HepG2 (cell line): ENCODE data around the gene SNRPD3. TPM values are rescaled to one million over a fixed set of nuclear protein-coding genes. Genes with fewer than 3 reads are reported as not detected.

ENCODE experiments used
- AFF4 ChIP-seq: sonication (generic); formaldehyde crosslinking; IDR thresholded peaks from 2 replicates; pipeline ENCODE4 v1.4.0; 2020; ENCODE audit warnings: missing genetic modification reagents
- ELF4 ChIP-seq: sonication (generic); formaldehyde crosslinking; IDR thresholded peaks from 2 replicates; pipeline ENCODE4 v1.5.0; 2020; ENCODE audit warnings: missing genetic modification reagents, mild to moderate bottlenecking, moderate library complexity, borderline replicate concordance
- ESRRA ChIP-seq: sonication (generic); formaldehyde crosslinking; IDR thresholded peaks from 2 replicates; pipeline ENCODE4 v1.5.1; 2020; ENCODE audit warnings: mild to moderate bottlenecking, low read depth, missing genetic modification reagents
- HNF4A ChIP-seq: sonication (generic); formaldehyde crosslinking; IDR thresholded peaks from 2 replicates; pipeline ENCODE4 v1.4.0; 2020; ENCODE audit warnings: missing genetic modification reagents
- KLF15 ChIP-seq: sonication (generic); formaldehyde crosslinking; IDR thresholded peaks from 2 replicates; pipeline ENCODE4 v1.8.1; 2023; ENCODE audit warnings: borderline replicate concordance, mild to moderate bottlenecking, inconsistent platforms, missing genetic modification reagents, mixed read lengths
- MLX ChIP-seq: IDR thresholded peaks from 2 replicates; pipeline ENCODE4 v1.6.1; 2016
- PRDM10 ChIP-seq: sonication (generic); formaldehyde crosslinking; IDR thresholded peaks from 2 replicates; pipeline ENCODE4 v1.4.0; 2020; ENCODE audit warnings: low read depth, missing genetic modification reagents
- TFE3 ChIP-seq: IDR thresholded peaks from 2 replicates; pipeline ENCODE4 v1.6.1; 2016
- TRIM22 ChIP-seq: fragments of 450-650 bp; IDR thresholded peaks from 2 replicates; pipeline ENCODE4 v1.6.1; 2017
- XRCC5 ChIP-seq: fragments of 200-400 bp; formaldehyde crosslinking; optimal IDR thresholded peaks from 2 replicates; pipeline ENCODE3; 2017; ENCODE audit warnings: mild to moderate bottlenecking, low read length
- ZNF17 ChIP-seq: sonication (generic); formaldehyde crosslinking; IDR thresholded peaks from 2 replicates; pipeline ENCODE4 v1.5.0; 2020; ENCODE audit warnings: mild to moderate bottlenecking, missing genetic modification reagents
- ZNF235 ChIP-seq: sonication (generic); formaldehyde crosslinking; IDR thresholded peaks from 2 replicates; pipeline ENCODE4 v1.8.1; 2023; ENCODE audit warnings: mild to moderate bottlenecking, missing genetic modification reagents, borderline replicate concordance
- ZNF770 ChIP-seq: sonication (generic); formaldehyde crosslinking; IDR thresholded peaks from 2 replicates; pipeline ENCODE4 v1.5.0; 2020; ENCODE audit warnings: mild to moderate bottlenecking, missing genetic modification reagents
- ZNF790 ChIP-seq: sonication (generic); formaldehyde crosslinking; IDR thresholded peaks from 2 replicates; pipeline ENCODE4 v1.8.0; 2022; ENCODE audit warnings: missing genetic modification reagents, mild to moderate bottlenecking, borderline replicate concordance
- ZSCAN21 ChIP-seq: sonication (generic); formaldehyde crosslinking; IDR thresholded peaks from 2 replicates; pipeline ENCODE4 v1.8.0; 2022; ENCODE audit warnings: mild to moderate bottlenecking, missing genetic modification reagents, moderate library complexity, borderline replicate concordance
- polyA plus RNA-seq, 8 experiments: library from polyadenylated mRNA; depleted of rRNA in 3 of 8; stranded (reverse) in 7 of 8; unstranded in 1 of 8; fragments of >200 nt; fragmentation: Illumina TruSeq in 4 of 8; extraction: Trizol in 4 of 8; gene quantifications; 2 replicates each; pipeline versions ENCODE4 v1.2.1 to v1.2.3, GENCODE V29; 2011 to 2016; ENCODE audit warnings: low read depth in 4 of 8, missing spikeins in 1 of 8, mixed read lengths in 1 of 8; ENCODE audit not compliant: insufficient read depth in 1 of 8
- total RNA-seq, 5 experiments: library from RNA; depleted of rRNA; stranded (reverse); fragments of >200 nt; fragmentation: Illumina TruSeq; extraction: Trizol; gene quantifications; 2 replicates each; pipeline ENCODE4 v1.2.3, GENCODE V29; 2016; ENCODE audit warnings: low read depth in 1 of 5

Gene SNRPD3
- total and polyA plus RNA-seq, 2 of the 13 experiments (the other 11 are each of a cell fraction or from before 2014, with no cell fraction given) = 110 to 209 TPM

GRCh38 chr22:24592851-24593558 lies 37.2 kb downstream of the SNRPD3 start, which contains the start of gene LRRC75B (continued):
- no peak for TF ChIP-seq ZNF17 (CRISPR knock-in tag)
- TF ChIP-seq AFF4 (CRISPR knock-in tag) = no peak
- no peak for TF ChIP-seq TRIM22
- no peak for TF ChIP-seq ESRRA (CRISPR knock-in tag)
- no peak; the same call in 1 of the 2 replicates for TF ChIP-seq ZSCAN21 (CRISPR knock-in tag)
- TF ChIP-seq ZNF790 (CRISPR knock-in tag) = no peak
- TF ChIP-seq PRDM10 (CRISPR knock-in tag) = 0 out of 2 replicates have a peak, but pooled peaks have one; percentile 32
- TF ChIP-seq ZNF235 (CRISPR knock-in tag) = peak; percentile 60; the same call in 1 of the 2 replicates
- no peak for TF ChIP-seq ELF4 (CRISPR knock-in tag)
- TF ChIP-seq HNF4A (CRISPR knock-in tag) = peak; percentile 81
- TF ChIP-seq ZNF770 (CRISPR knock-in tag) = peak; percentile 53; the same call in 1 of the 2 replicates
- 0 out of 2 replicates have a peak, but pooled peaks have one; percentile 28 for TF ChIP-seq TFE3 (CRISPR knock-in tag)
- no peak for TF ChIP-seq MLX (CRISPR knock-in tag)
- no peak for TF ChIP-seq KLF15 (CRISPR knock-in tag)
- no peak for TF ChIP-seq XRCC5
